H1 (cell line): ENCODE data around the gene COX17.

Experiments
- EP300 ChIP-seq, 2 experiments: IDR thresholded peaks; 1 replicate in 1 of 2; 2 replicates in 1 of 2; pipeline ENCODE4 v1.6.1; 2011 to 2012; ENCODE audit warnings: low read depth in 2 of 2, low read length in 2 of 2, mild to moderate bottlenecking in 2 of 2, borderline replicate concordance in 1 of 2, inconsistent platforms in 1 of 2, moderate library complexity in 1 of 2
- EZH2 ChIP-seq: fragments of 200-600 bp; sonication (generic); IDR thresholded peaks from 2 replicates; pipeline ENCODE4 v1.7.1; 2012; ENCODE audit warnings: low read depth, mild to moderate bottlenecking, moderate library complexity, low read length, inconsistent platforms; ENCODE audit not compliant: severe bottlenecking
- GTF2F1 ChIP-seq: IDR thresholded peaks from 2 replicates; pipeline ENCODE4 v1.6.1; 2012; ENCODE audit warnings: low read depth, low read length, improper control_type of control experiment, borderline replicate concordance
- JUND ChIP-seq: IDR thresholded peaks from 2 replicates; pipeline ENCODE4 v1.6.1; 2011; ENCODE audit warnings: mild to moderate bottlenecking, improper control_type of control experiment, low read length
- NANOG ChIP-seq: IDR thresholded peaks from 2 replicates; pipeline ENCODE4 v1.6.1; 2011; ENCODE audit warnings: low read length, low read depth, mild to moderate bottlenecking, inconsistent platforms; ENCODE audit not compliant: insufficient read depth, poor library complexity, severe bottlenecking
- POLR2A ChIP-seq, 2 experiments: IDR thresholded peaks; 1 replicate in 1 of 2; 2 replicates in 1 of 2; pipeline ENCODE4 v1.6.1; 2011; ENCODE audit warnings: low read depth in 2 of 2, low read length in 2 of 2, mild to moderate bottlenecking in 2 of 2; ENCODE audit errors: control extremely low read depth in 1 of 2
- POLR2AphosphoS5 ChIP-seq: IDR thresholded peaks from 2 replicates; pipeline ENCODE4 v1.6.1; 2011; ENCODE audit warnings: low read depth, low read length
- RAD21 ChIP-seq, 2 experiments: IDR thresholded peaks in 1 of 2; conservative IDR thresholded peaks in 1 of 2; 2 replicates each; pipeline ENCODE4 v1.6.1; 2011; ENCODE audit warnings: low read depth in 2 of 2, low read length in 2 of 2, improper control_type of control experiment in 1 of 2, inconsistent platforms in 1 of 2, mild to moderate bottlenecking in 1 of 2, moderate library complexity in 1 of 2
- RFX5 ChIP-seq: IDR thresholded peaks from 2 replicates; pipeline ENCODE4 v1.6.1; 2011; ENCODE audit warnings: low read depth, low read length, improper control_type of control experiment, borderline replicate concordance
- TCF12 ChIP-seq: IDR thresholded peaks from 2 replicates; pipeline ENCODE4 v1.6.1; 2011; ENCODE audit warnings: low read depth, mild to moderate bottlenecking, low read length
- YY1 ChIP-seq: IDR thresholded peaks from 2 replicates; pipeline ENCODE4 v1.6.1; 2011; ENCODE audit warnings: low read depth, mild to moderate bottlenecking, low read length
- ZNF274 ChIP-seq: IDR thresholded peaks from 2 replicates; pipeline ENCODE4 v1.7.0; 2012; ENCODE audit warnings: low read length, borderline replicate concordance; ENCODE audit errors: extremely low read depth
- TF ChIP-seq, protein P1 (sequence below), 3 experiments: IDR thresholded peaks; 1 replicate in 2 of 3; 2 replicates in 1 of 3; pipeline versions ENCODE4 v1.5.1 to v1.6.1; 2011; ENCODE audit warnings: low read length in 3 of 3, mild to moderate bottlenecking in 3 of 3, inconsistent platforms in 2 of 3, low read depth in 1 of 3, moderate library complexity in 1 of 3; ENCODE audit not compliant: insufficient read depth in 1 of 3; ENCODE audit errors: control extremely low read depth in 1 of 3
- TF ChIP-seq, protein P2 (sequence below): IDR thresholded peaks from 2 replicates; pipeline ENCODE4 v1.6.1; 2011; ENCODE audit warnings: low read depth, mild to moderate bottlenecking, low read length; ENCODE audit not compliant: insufficient read depth

DNA sequence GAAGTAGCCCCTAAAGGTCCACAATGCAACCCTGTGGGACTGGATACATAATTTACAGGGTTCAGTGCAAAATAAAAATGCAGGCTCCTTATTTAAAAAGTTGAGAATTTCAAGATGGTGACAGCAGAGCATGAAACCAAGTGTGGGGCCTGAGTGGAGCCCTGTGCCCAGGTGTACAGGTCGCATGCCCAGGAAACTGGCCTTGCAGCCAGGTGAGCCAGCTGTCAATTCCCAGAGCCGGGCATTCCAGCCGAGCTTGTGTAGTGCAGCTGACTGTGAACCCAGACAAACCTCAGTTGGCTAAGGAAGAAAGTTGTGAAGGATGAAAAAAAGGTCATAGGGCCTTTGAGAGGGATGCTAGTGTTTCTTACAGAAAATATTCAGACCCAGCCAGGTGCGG is 44.4 kb downstream of the COX17 start:
- no peak for TF ChIP-seq TCF12
- no peak for TF ChIP-seq YY1
- TF ChIP-seq NANOG, result no peak
- TF ChIP-seq, protein P1, sequence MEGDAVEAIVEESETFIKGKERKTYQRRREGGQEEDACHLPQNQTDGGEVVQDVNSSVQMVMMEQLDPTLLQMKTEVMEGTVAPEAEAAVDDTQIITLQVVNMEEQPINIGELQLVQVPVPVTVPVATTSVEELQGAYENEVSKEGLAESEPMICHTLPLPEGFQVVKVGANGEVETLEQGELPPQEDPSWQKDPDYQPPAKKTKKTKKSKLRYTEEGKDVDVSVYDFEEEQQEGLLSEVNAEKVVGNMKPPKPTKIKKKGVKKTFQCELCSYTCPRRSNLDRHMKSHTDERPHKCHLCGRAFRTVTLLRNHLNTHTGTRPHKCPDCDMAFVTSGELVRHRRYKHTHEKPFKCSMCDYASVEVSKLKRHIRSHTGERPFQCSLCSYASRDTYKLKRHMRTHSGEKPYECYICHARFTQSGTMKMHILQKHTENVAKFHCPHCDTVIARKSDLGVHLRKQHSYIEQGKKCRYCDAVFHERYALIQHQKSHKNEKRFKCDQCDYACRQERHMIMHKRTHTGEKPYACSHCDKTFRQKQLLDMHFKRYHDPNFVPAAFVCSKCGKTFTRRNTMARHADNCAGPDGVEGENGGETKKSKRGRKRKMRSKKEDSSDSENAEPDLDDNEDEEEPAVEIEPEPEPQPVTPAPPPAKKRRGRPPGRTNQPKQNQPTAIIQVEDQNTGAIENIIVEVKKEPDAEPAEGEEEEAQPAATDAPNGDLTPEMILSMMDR (IDR thresholded peaks at IDR 0.05; ENCODE audit: control extremely low read depth in 1 of 3, insufficient read depth in 1 of 3, low read depth in 1 of 3, low read length in 3 of 3), result no peak
- no peak for TF ChIP-seq RFX5
- no peak for TF ChIP-seq POLR2A (IDR thresholded peaks at IDR 0.05; ENCODE audit: control extremely low read depth in 1 of 2, low read depth in 2 of 2, low read length in 2 of 2)
- no peak for TF ChIP-seq JUND
- TF ChIP-seq GTF2F1, result no peak
- no peak for TF ChIP-seq POLR2AphosphoS5
- no peak for TF ChIP-seq EP300 (IDR thresholded peaks at IDR 0.05; ENCODE audit: borderline replicate concordance in 1 of 2, low read depth in 2 of 2, low read length in 2 of 2)
- TF ChIP-seq, protein P2, sequence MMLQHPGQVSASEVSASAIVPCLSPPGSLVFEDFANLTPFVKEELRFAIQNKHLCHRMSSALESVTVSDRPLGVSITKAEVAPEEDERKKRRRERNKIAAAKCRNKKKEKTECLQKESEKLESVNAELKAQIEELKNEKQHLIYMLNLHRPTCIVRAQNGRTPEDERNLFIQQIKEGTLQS, result no peak
- no peak for TF ChIP-seq EZH2
- no peak for TF ChIP-seq RAD21 (IDR thresholded peaks at IDR 0.05 in 1 of 2, conservative IDR thresholded peaks at IDR 0.05 in 1 of 2; ENCODE audit: low read depth in 2 of 2, low read length in 2 of 2)
- TF ChIP-seq ZNF274, result no peak
